ENCODE data around the gene CARM1.

- no peak for TF ChIP-seq EZH2 (IDR thresholded peaks at IDR 0.05; ENCODE audit: borderline replicate concordance, insufficient read depth, low read depth, low read length, poor library complexity, severe bottlenecking)
- peak; percentile 83 for TF ChIP-seq CTCF (IDR thresholded peaks at IDR 0.05)
These were observed 6.8 kb upstream of the CARM1 start for GRCh38 chr19:10864538-10864899.
